Lower lobe of right lung (tissue), 2 donors: ENCODE measurements around the gene TCEA3. TPM values are rescaled to one million over a fixed set of nuclear protein-coding genes. Genes with fewer than 3 reads are reported as not detected.

Experiments
- ATAC-seq, 2 donors: fragments of 200-7000 bp; cut with Tn5 transposase; one replicate each; pipeline ENCODE4 v1.9.1; 2020 to 2022; ENCODE audit warnings: mild to moderate bottlenecking in 2 of 2, moderate library complexity in 2 of 2
- DNase-seq: peaks from one replicate; pipeline ENCODE4 v3.0.0-alpha.2; 2020
- H3K27ac ChIP-seq: fragments of 200-600 bp; one replicate; pipeline ENCODE4 v1.8.0; 2022
- H3K27me3 ChIP-seq: fragments of 200-600 bp; one replicate; pipeline ENCODE4 v1.8.0; 2022; ENCODE audit warnings: low read depth
- H3K36me3 ChIP-seq: fragments of 200-600 bp; one replicate; pipeline ENCODE4 v1.8.0; 2022; ENCODE audit warnings: mild to moderate bottlenecking
- H3K4me1 ChIP-seq: fragments of 200-600 bp; one replicate; pipeline ENCODE4 v1.8.0; 2022
- H3K4me3 ChIP-seq: fragments of 200-600 bp; one replicate; pipeline ENCODE4 v1.8.0; 2022; ENCODE audit warnings: mild to moderate bottlenecking
- H3K9me3 ChIP-seq: fragments of 200-600 bp; one replicate; pipeline ENCODE4 v1.8.0; 2022
- intact Hi-C: fragments of 100-400 bp; cut with DNase I; formaldehyde crosslinking; loops from one replicate; pipeline ENCODE4 v1.11.0; 2022
- total RNA-seq: library from RNA; stranded (reverse); fragmentation: NEBNext Ultra II Directional; extraction: Animal tissue kit (Norgen Biotek cat#: 25700); gene quantifications from one replicate; pipeline ENCODE4 v1.2.1, GENCODE V29; 2021
- TF ChIP-seq, protein P1 (sequence below): fragments of 200-600 bp; IDR thresholded peaks from one replicate; pipeline ENCODE4 v1.8.0; 2022; ENCODE audit warnings: antibody characterized with exemption, mild to moderate bottlenecking
- donor health status: DM: no; HTN: yes; CAD: no; lungs with severe emphysema.

TCEA3 gene
- total RNA-seq, 1 donor from 2014 or later: 41.9 TPM

DNA sequence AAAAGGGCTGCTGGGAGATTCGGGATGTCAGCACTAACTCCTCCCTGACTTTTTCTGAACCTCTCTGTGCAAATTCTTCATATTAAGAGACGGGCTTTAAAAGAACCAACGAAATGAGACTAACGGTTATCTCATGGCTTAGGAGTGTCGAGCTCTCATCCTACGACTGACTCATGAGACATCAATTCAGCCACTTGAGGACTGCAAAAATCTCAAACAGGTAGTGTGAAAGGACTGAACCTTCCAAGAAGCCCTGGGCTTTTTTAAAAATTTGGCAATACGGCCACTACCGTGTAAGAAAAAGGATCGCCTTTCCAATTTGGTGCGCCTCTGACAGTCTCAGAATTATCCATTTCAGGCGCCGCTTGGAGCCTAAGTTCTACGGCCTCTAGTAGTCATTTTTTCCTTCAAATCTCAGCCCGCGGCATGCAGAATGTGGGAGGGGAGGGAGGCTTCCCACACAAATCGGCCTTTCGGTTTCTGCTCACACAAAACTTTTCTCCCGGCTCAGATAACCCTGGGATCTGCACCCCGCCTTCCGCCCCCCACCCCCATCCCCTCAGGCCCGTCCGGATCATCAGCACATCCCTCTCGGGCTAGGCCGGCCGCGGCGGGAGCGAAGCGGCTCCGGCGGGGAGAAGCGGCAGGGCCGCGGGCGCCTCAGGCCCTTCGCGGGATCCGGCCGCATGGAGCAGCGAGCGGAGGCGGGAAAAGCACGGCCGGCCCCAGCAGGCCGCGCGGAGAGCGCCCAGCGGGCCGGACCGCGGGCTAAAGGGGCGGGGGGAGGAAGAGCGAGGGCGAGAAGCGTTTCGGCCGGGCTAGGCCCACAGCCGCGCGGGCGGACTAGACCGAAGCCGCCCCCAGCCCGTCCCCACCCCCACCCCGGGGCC lies 81.1 kb downstream of the TCEA3 start:
- Histone ChIP-seq H3K9me3 (no peaks in the 10 kb centered on the region), H3K36me3 (no peaks in the 10 kb centered on the region), H3K4me1 (peaks cover 54% of the 10 kb centered on the region), H3K27ac (peak overlapping the region; percentile 95), H3K27me3 (no peaks in the 10 kb centered on the region), H3K4me3 (peak overlapping the region; percentile 89)
- intact Hi-C loops: no loop called here
- ATAC-seq: peak; percentile 61
- TF ChIP-seq, protein P1, sequence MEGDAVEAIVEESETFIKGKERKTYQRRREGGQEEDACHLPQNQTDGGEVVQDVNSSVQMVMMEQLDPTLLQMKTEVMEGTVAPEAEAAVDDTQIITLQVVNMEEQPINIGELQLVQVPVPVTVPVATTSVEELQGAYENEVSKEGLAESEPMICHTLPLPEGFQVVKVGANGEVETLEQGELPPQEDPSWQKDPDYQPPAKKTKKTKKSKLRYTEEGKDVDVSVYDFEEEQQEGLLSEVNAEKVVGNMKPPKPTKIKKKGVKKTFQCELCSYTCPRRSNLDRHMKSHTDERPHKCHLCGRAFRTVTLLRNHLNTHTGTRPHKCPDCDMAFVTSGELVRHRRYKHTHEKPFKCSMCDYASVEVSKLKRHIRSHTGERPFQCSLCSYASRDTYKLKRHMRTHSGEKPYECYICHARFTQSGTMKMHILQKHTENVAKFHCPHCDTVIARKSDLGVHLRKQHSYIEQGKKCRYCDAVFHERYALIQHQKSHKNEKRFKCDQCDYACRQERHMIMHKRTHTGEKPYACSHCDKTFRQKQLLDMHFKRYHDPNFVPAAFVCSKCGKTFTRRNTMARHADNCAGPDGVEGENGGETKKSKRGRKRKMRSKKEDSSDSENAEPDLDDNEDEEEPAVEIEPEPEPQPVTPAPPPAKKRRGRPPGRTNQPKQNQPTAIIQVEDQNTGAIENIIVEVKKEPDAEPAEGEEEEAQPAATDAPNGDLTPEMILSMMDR: no peak
- peak; percentile 54 for DNase-seq

- ATAC-seq: no peak
- H3K4me3 ChIP-seq: peak overlapping the region; percentile 89
- TF ChIP-seq, protein P1: no peak
- peaks cover 58% of the 10 kb centered on the region for H3K4me1 ChIP-seq
- no peaks in the 10 kb centered on the region for H3K9me3 ChIP-seq
- peak overlapping the region; percentile 95 for H3K27ac ChIP-seq
- H3K36me3 ChIP-seq: peaks cover 8% of the 10 kb centered on the region
- DNase-seq: no peak
- H3K27me3 ChIP-seq: no peaks in the 10 kb centered on the region
- intact Hi-C loops: no loop called here
Observed at GRCh38 chr1:23341931-23342692, 82.4 kb downstream of the TCEA3 start.

DNA sequence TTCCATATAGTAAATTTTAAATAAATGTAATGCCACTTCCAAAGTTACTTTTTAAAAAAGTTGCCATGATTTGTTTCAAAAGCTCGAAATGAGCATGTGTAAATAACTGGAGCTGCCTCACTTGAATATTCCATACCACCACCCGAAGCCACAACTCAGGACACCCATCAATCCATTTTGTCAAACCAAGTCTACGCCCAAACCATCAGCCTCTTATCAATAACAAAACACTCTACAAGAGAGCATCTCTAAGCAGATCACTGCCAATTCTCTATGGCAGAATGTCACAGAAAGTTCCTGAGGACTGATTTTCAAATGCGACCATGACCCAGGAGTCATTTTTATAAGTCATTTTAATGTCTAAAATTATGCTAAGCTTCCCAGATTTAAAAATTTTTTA lies 84.9 kb downstream of the TCEA3 start:
- H3K27ac ChIP-seq: no peak overlapping the region
- no peak overlapping the region for H3K4me3 ChIP-seq
- DNase-seq (no peak), ATAC-seq (no peak)
- peaks cover 53% of the 10 kb centered on the region for H3K4me1 ChIP-seq
- intact Hi-C loops: no loop called here
- H3K9me3 ChIP-seq: no peaks in the 10 kb centered on the region
- TF ChIP-seq, protein P1: no peak
- H3K36me3 ChIP-seq: peaks cover 31% of the 10 kb centered on the region
- H3K27me3 ChIP-seq: no peaks in the 10 kb centered on the region

DNA sequence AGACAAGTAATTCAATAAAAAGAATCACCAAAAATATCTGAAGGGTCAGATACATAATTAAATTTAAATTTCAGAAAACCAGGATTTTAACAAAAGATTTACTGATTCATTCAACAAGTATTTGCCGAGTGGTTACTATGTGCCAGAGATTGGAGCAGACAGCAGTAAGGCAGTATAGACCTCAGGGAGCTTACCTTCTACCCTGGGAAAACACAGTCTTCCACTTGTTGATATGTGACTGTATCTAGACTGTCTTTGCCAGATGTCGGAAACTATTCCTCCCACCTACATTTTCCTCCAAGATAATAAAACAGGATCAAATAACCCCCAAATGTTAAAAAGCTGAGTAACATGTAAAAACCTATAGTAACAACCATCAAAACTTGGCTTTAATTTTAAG lies 86.7 kb downstream of the TCEA3 start:
- TF ChIP-seq, protein P1: no peak
- H3K36me3 ChIP-seq: peaks cover 49% of the 10 kb centered on the region
- ATAC-seq: no peak

DNA sequence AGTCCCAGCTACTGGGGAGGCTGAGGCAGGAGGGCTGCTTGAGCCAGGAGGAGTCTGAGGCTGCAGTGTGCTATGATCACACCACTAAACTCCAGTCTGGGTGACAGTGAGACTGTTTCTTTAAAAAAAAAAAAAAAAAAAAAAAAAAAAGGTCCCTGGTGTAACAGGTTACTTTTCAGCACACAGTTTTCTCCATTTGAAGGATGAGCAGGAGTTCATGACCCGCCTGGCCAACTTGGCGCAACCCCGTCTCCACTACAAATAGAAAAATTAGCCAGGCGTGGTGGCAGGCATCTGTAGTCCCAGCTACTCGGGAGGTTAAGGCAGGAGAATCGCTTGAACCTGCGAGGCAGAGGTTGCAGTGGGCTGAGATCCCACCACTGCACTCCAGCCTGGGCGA lies 92.8 kb downstream of the TCEA3 start:
- no peak for ATAC-seq
- no peak for DNase-seq
- TF ChIP-seq, protein P1: no peak
- no peaks in the 10 kb centered on the region for H3K27me3 ChIP-seq
- no peak overlapping the region for H3K4me3 ChIP-seq
- no peak overlapping the region for H3K27ac ChIP-seq
- no peaks in the 10 kb centered on the region for H3K4me1 ChIP-seq
- intact Hi-C loops: no loop called here
- peaks cover 99% of the 10 kb centered on the region for H3K36me3 ChIP-seq
- no peaks in the 10 kb centered on the region for H3K9me3 ChIP-seq

More for the DNA sequence above, 86.7 kb downstream of the TCEA3 start:
- intact Hi-C loops: no loop called here
- DNase-seq: no peak
- Histone ChIP-seq H3K4me3 (no peak overlapping the region), H3K27me3 (no peaks in the 10 kb centered on the region), H3K4me1 (peaks cover 50% of the 10 kb centered on the region), H3K27ac (no peak overlapping the region), H3K9me3 (no peaks in the 10 kb centered on the region)

Other genes with a start within 250 kb of the TCEA3 start
- 1.1 TPM for gene HTR1D, start 207.2 kb downstream of the TCEA3 start, total RNA-seq
- gene HNRNPR, start 80.5 kb downstream of the TCEA3 start, total RNA-seq: 84.9 TPM
- gene ZNF436, start 54.9 kb downstream of the TCEA3 start, total RNA-seq: 11.6 TPM
- 34.5 TPM for gene ASAP3, start 59.4 kb upstream of the TCEA3 start, total RNA-seq
- 1.1 TPM for gene E2F2, start 106.5 kb upstream of the TCEA3 start, total RNA-seq
- 137 TPM for gene ID3, start 134.8 kb upstream of the TCEA3 start, total RNA-seq